Panc1 (cell line): ENCODE results near the gene CDH13. TPM values are rescaled to one million over a fixed set of nuclear protein-coding genes. Genes with fewer than 3 reads are reported as not detected.

Experiments used
- ATAC-seq: fragments of 200-7000 bp; cut with Tn5 transposase; 2 replicates; pipeline ENCODE4 v1.9.1; 2020; ENCODE audit warnings: mild to moderate bottlenecking, moderate library complexity
- BruUV-seq: library from RNA; stranded (reverse); fragments of 400-500 nt; replicated peaks from 2 replicates; lab custom pipeline; 2021; lab: Mats Ljungman, UMichigan
- CTCF ChIA-PET: fragments of 300-600 bp; sonication (Branson Sonifier 250); formaldehyde crosslinking; loops from one replicate; lab custom pipeline; 2022; ENCODE audit warnings: antibody characterized with exemption; lab: Charles Lee
- POLR2A ChIA-PET: fragments of 300-600 bp; sonication (Branson Sonifier 250); formaldehyde crosslinking; loops from one replicate; lab custom pipeline; 2022; ENCODE audit warnings: antibody characterized with exemption; lab: Charles Lee
- DNase-seq: peaks from one replicate; pipeline ENCODE4 v3.0.0-alpha.2; 2010; ENCODE audit warnings: low read depth, low spot score
- H3K27ac ChIP-seq: 2 replicates; pipeline ENCODE4 v1.5.1; 2011; ENCODE audit warnings: mild to moderate bottlenecking, low read length, inconsistent platforms
- H3K27me3 ChIP-seq: fragments of 200-500 bp; sonication (Bioruptor generic); 2 replicates; pipeline ENCODE4 v1.6.0; 2014; ENCODE audit warnings: low read length, inconsistent platforms; ENCODE audit not compliant: control insufficient read depth, insufficient read depth
- H3K36me3 ChIP-seq: fragments of 200-500 bp; sonication (Bioruptor generic); 2 replicates; pipeline ENCODE4 v1.5.1; 2014; ENCODE audit warnings: inconsistent platforms, mild to moderate bottlenecking, low read length, moderate library complexity; ENCODE audit not compliant: control insufficient read depth, insufficient read depth
- H3K4me1 ChIP-seq: 2 replicates; pipeline ENCODE4 v1.5.1; 2011; ENCODE audit warnings: inconsistent platforms, mild to moderate bottlenecking, low read length, moderate library complexity; ENCODE audit not compliant: control insufficient read depth, insufficient read depth
- H3K4me3 ChIP-seq, 2 experiments: 2 replicates each; pipeline ENCODE4 v1.5.1; 2011 to 2012; ENCODE audit warnings: low read depth in 2 of 2, low read length in 2 of 2, mild to moderate bottlenecking in 2 of 2, inconsistent platforms in 1 of 2, moderate library complexity in 1 of 2
- H3K9me3 ChIP-seq: fragments of 200-500 bp; sonication (Bioruptor generic); 2 replicates; pipeline ENCODE4 v1.5.1; 2014; ENCODE audit warnings: low read depth, mild to moderate bottlenecking, inconsistent platforms, low read length, moderate library complexity; ENCODE audit not compliant: control insufficient read depth, insufficient read depth
- POLR2AphosphoS5 ChIP-seq: IDR thresholded peaks from 2 replicates; pipeline ENCODE4 v1.6.1; 2012; ENCODE audit warnings: mild to moderate bottlenecking, low read depth, low read length, moderate library complexity
- SIN3A ChIP-seq: IDR thresholded peaks from 2 replicates; pipeline ENCODE4 v1.6.1; 2012; ENCODE audit warnings: low read depth, mild to moderate bottlenecking, low read length, moderate library complexity, borderline replicate concordance; ENCODE audit not compliant: insufficient read depth
- TCF7L2 ChIP-seq: IDR thresholded peaks from 2 replicates; pipeline ENCODE4 v1.6.1; 2011; ENCODE audit warnings: mild to moderate bottlenecking, low read depth, low read length, inconsistent platforms
- in situ Hi-C: cut with HindIII; loops from 2 replicates; pipeline ENCODE4 v1.10.0; 2016; ENCODE audit warnings: low sequenced_read_pairs, low pct_unique_long_range_greater_than_20kb
- intact Hi-C: fragments of 100-400 bp; cut with micrococcal nuclease; formaldehyde crosslinking; loops from one replicate; pipeline ENCODE4 v1.10.0; 2022; ENCODE audit not compliant: unreplicated experiment
- total RNA-seq: library from RNA; stranded (reverse); gene quantifications from one replicate; pipeline ENCODE4 v1.2.1, GENCODE V29; 2021; ENCODE audit not compliant: unreplicated experiment
- TF ChIP-seq, protein P1 (sequence below): fragments of 450-650 bp; IDR thresholded peaks from 2 replicates; pipeline ENCODE4 v1.5.1; 2017; ENCODE audit warnings: mild to moderate bottlenecking
- TF ChIP-seq, protein P2 (sequence below), 2 experiments: IDR thresholded peaks; 2 replicates each; pipeline ENCODE4 v1.6.1; 2011 to 2012; ENCODE audit warnings: low read depth in 2 of 2, control low read depth in 1 of 2, low read length in 1 of 2, mild to moderate bottlenecking in 1 of 2, moderate library complexity in 1 of 2; ENCODE audit not compliant: insufficient read depth in 1 of 2

The CDH13 gene
- total RNA-seq, 1 experiment from 2014 or later, result not detected

DNA sequence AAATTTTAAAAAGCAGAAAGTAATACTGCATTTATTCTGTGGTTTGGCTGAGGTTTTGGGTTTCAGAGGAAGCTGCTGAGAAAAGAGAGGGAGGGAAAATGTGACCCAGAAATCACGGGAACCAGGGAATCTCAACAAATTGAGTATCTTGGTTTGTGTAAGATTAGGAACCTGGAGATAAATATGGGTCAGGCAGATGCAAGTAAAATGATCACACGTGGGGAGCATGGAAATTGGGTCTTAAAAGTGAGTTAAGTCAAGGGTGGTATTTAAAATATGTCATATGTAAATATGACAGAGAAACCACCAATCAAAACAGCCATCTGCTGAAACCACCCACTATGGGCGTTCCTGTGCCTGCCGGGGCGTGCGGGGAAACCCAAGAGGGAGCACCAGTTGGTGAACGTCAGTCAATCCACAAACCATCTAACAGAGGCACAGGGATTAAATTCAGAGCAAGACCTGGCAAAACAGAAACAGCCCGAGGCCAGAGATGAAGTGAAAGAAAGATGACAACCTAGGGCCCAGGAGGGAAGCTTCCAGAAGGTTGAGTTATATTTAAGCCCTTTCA is 33.4 kb downstream of the CDH13 start:
- Histone ChIP-seq H3K36me3 (no peaks in the 10 kb centered on the region), H3K9me3 (no peaks in the 10 kb centered on the region), H3K27me3 (peaks cover 2% of the 10 kb centered on the region; the same call in 1 of the 2 replicates), H3K4me3 (no peak overlapping the region), H3K27ac (no peak overlapping the region), H3K4me1 (no peaks in the 10 kb centered on the region)
- TF ChIP-seq POLR2AphosphoS5 (no peak), SIN3A (no peak), TCF7L2 (no peak)
- TF ChIP-seq, protein P1, sequence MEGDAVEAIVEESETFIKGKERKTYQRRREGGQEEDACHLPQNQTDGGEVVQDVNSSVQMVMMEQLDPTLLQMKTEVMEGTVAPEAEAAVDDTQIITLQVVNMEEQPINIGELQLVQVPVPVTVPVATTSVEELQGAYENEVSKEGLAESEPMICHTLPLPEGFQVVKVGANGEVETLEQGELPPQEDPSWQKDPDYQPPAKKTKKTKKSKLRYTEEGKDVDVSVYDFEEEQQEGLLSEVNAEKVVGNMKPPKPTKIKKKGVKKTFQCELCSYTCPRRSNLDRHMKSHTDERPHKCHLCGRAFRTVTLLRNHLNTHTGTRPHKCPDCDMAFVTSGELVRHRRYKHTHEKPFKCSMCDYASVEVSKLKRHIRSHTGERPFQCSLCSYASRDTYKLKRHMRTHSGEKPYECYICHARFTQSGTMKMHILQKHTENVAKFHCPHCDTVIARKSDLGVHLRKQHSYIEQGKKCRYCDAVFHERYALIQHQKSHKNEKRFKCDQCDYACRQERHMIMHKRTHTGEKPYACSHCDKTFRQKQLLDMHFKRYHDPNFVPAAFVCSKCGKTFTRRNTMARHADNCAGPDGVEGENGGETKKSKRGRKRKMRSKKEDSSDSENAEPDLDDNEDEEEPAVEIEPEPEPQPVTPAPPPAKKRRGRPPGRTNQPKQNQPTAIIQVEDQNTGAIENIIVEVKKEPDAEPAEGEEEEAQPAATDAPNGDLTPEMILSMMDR, result no peak
- TF ChIP-seq, protein P2, sequence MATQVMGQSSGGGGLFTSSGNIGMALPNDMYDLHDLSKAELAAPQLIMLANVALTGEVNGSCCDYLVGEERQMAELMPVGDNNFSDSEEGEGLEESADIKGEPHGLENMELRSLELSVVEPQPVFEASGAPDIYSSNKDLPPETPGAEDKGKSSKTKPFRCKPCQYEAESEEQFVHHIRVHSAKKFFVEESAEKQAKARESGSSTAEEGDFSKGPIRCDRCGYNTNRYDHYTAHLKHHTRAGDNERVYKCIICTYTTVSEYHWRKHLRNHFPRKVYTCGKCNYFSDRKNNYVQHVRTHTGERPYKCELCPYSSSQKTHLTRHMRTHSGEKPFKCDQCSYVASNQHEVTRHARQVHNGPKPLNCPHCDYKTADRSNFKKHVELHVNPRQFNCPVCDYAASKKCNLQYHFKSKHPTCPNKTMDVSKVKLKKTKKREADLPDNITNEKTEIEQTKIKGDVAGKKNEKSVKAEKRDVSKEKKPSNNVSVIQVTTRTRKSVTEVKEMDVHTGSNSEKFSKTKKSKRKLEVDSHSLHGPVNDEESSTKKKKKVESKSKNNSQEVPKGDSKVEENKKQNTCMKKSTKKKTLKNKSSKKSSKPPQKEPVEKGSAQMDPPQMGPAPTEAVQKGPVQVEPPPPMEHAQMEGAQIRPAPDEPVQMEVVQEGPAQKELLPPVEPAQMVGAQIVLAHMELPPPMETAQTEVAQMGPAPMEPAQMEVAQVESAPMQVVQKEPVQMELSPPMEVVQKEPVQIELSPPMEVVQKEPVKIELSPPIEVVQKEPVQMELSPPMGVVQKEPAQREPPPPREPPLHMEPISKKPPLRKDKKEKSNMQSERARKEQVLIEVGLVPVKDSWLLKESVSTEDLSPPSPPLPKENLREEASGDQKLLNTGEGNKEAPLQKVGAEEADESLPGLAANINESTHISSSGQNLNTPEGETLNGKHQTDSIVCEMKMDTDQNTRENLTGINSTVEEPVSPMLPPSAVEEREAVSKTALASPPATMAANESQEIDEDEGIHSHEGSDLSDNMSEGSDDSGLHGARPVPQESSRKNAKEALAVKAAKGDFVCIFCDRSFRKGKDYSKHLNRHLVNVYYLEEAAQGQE (IDR thresholded peaks at IDR 0.05; ENCODE audit: insufficient read depth in 1 of 2, low read depth in 2 of 2, low read length in 1 of 2), result no peak
- intact Hi-C loops (no loop called here), in situ Hi-C loops (no loop called here)
- ATAC-seq (no peak), DNase-seq (no peak)
- no TSS peak for BruUV-seq
- ChIA-PET CTCF (no interaction called here), POLR2A (no interaction called here)

DNA sequence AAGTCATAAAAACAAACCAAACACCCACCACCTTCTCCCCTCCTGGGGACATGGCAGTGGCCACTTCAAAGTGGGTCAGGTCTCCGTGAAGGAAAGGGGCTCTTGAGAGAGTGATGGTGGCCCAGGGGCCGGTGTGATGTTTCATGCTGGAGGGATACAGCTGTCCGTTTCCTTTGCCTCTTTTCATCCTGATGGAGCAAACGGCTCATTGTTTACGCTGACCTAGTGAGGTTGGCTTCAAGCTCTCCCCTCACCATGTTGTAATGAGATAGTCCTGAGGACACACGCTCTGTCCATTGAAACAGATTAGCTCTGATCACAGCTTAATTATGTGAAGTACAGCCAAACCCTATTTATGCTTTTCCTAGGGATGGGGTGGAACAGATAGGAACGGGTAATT is 34.2 kb downstream of the CDH13 start:
- no peak for TF ChIP-seq POLR2AphosphoS5
- no peak for TF ChIP-seq TCF7L2
- TF ChIP-seq, protein P1, result no peak
- no peak for TF ChIP-seq SIN3A
- TF ChIP-seq, protein P2 (IDR thresholded peaks at IDR 0.05; ENCODE audit: insufficient read depth in 1 of 2, low read depth in 2 of 2, low read length in 1 of 2), result no peak
- ChIA-PET POLR2A (no interaction called here), CTCF (no interaction called here)
- no peak for ATAC-seq
- DNase-seq, result no peak
- no peak overlapping the region for H3K27ac ChIP-seq
- H3K36me3 ChIP-seq, result no peaks in the 10 kb centered on the region
- no peaks in the 10 kb centered on the region for H3K9me3 ChIP-seq
- H3K4me3 ChIP-seq, result no peak overlapping the region
- H3K27me3 ChIP-seq, result peaks cover 2% of the 10 kb centered on the region; the same call in 1 of the 2 replicates
- BruUV-seq, result no TSS peak
- in situ Hi-C loops, result no loop called here
- intact Hi-C loops, result no loop called here
- H3K4me1 ChIP-seq, result no peaks in the 10 kb centered on the region
